OCI-LY7 (cell line): ENCODE results near the gene MILR1. TPM values are rescaled to one million over a fixed set of nuclear protein-coding genes. Genes with fewer than 3 reads are reported as not detected.

Experiments used
- BruUV-seq: library from RNA; stranded (reverse); fragments of 400-500 nt; replicated peaks from 2 replicates; lab custom pipeline; 2021; lab: Mats Ljungman, UMichigan
- CTCF ChIA-PET: fragments of 300-600 bp; sonication (Branson Sonifier 250); formaldehyde crosslinking; loops from one replicate; lab custom pipeline; 2022; ENCODE audit warnings: antibody characterized with exemption; ENCODE audit not compliant: unreplicated experiment; lab: Charles Lee
- POLR2A ChIA-PET: fragments of 300-600 bp; sonication (Branson Sonifier 250); formaldehyde crosslinking; loops from one replicate; lab custom pipeline; 2022; ENCODE audit warnings: antibody characterized with exemption; lab: Charles Lee
- DNase-seq: peaks from one replicate; pipeline ENCODE4 v3.0.0-alpha.2; 2015; ENCODE audit warnings: low spot score
- H2AFZ ChIP-seq: fragments of 200-600 bp; sonication (generic), shearing (Covaris generic); 2 replicates; pipeline ENCODE4 v1.6.1; 2014; ENCODE audit warnings: mild to moderate bottlenecking, antibody characterized with exemption, low read length, moderate library complexity
- H3K27ac ChIP-seq: fragments of 200-600 bp; sonication (generic); 2 replicates; pipeline ENCODE4 v1.5.1; 2014; ENCODE audit warnings: mixed run types, low read depth, mild to moderate bottlenecking, moderate library complexity, low read length, inconsistent platforms; ENCODE audit not compliant: poor library complexity, severe bottlenecking
- H3K36me3 ChIP-seq: fragments of 200-600 bp; sonication (generic); 2 replicates; pipeline ENCODE4 v1.6.1; 2014; ENCODE audit warnings: mild to moderate bottlenecking, antibody characterized with exemption, low read length, moderate library complexity, mixed read lengths; ENCODE audit not compliant: insufficient read depth
- H3K4me1 ChIP-seq: fragments of 200-600 bp; sonication (generic); 2 replicates; pipeline ENCODE4 v1.5.1; 2014; ENCODE audit warnings: mild to moderate bottlenecking, low read length; ENCODE audit not compliant: insufficient read depth, poor library complexity, severe bottlenecking
- H3K4me2 ChIP-seq: fragments of 200-600 bp; sonication (generic); 2 replicates; pipeline ENCODE4 v1.6.1; 2014; ENCODE audit warnings: mild to moderate bottlenecking, low read length
- H3K4me3 ChIP-seq: fragments of 200-600 bp; sonication (generic); 2 replicates; pipeline ENCODE4 v1.5.1; 2014; ENCODE audit warnings: mild to moderate bottlenecking, low read depth, low read length; ENCODE audit not compliant: poor library complexity, severe bottlenecking
- H3K79me2 ChIP-seq: fragments of 200-600 bp; sonication (generic); 2 replicates; pipeline ENCODE4 v1.6.1; 2016; ENCODE audit warnings: low read depth, mild to moderate bottlenecking, low read length, moderate library complexity, mixed read lengths; ENCODE audit not compliant: insufficient read depth
- H3K9me2 ChIP-seq: fragments of 200-600 bp; sonication (generic); 2 replicates; pipeline ENCODE4 v1.6.1; 2016; ENCODE audit warnings: mild to moderate bottlenecking, low read length, mixed read lengths; ENCODE audit not compliant: insufficient read depth
- H3K9me3 ChIP-seq: fragments of 200-600 bp; sonication (generic); 2 replicates; pipeline ENCODE4 v1.6.1; 2014; ENCODE audit warnings: mild to moderate bottlenecking, mixed run types, low read length, mixed read lengths
- H4K20me1 ChIP-seq: fragments of 200-600 bp; sonication (generic); 2 replicates; pipeline ENCODE4 v1.6.1; 2014; ENCODE audit warnings: mild to moderate bottlenecking, antibody characterized with exemption, low read length, moderate library complexity, mixed read lengths; ENCODE audit not compliant: insufficient read depth
- EZH2phosphoT487 ChIP-seq: fragments of 200-600 bp; sonication (generic); IDR thresholded peaks from 2 replicates; pipeline ENCODE4 v1.6.1; 2018; ENCODE audit warnings: low read depth, borderline replicate concordance, mild to moderate bottlenecking, mixed run types, antibody characterized with exemption, low read length, moderate library complexity, mixed read lengths
- intact Hi-C: fragments of 100-400 bp; cut with micrococcal nuclease; formaldehyde crosslinking; loops from one replicate; pipeline ENCODE4 v1.10.0; 2022; ENCODE audit not compliant: unreplicated experiment
- total RNA-seq, 2 experiments: library from RNA; depleted of rRNA in 1 of 2; stranded (reverse); fragments of >200 nt in 1 of 2; shearing (Covaris generic) in 1 of 2; gene quantifications; 2 replicates each; pipeline ENCODE4 v1.2.3, GENCODE V29; 2014 to 2022
- TF ChIP-seq, protein P1 (sequence below): fragments of 200-600 bp; sonication (generic); conservative IDR thresholded peaks from 2 replicates; pipeline ENCODE4 v1.5.1; 2014; ENCODE audit warnings: mild to moderate bottlenecking, antibody characterized with exemption, low read length, moderate library complexity, mixed read lengths

MILR1 gene
- total RNA-seq, 2 experiments from 2014 or later: 68.7 to 101 TPM

DNA sequence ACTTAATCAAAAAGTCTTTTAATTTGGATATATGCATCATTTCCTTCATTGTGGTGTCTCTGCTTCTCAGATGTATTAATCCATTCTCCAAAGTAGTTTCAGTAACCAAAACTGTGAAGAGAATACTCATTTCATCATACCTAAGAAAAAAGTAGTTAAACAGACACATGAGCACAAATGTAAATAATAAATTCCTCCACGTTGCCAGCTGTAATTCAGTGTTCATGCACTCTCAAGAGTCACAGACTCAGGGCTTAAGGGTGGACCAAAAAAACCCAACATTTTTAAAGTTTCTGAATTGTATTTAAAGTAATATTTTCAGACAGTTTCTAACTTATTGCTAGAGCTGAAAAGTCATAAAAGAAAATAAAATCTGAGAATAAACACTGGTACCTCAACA lies 28.9 kb downstream of the MILR1 start:
- intact Hi-C loops: no loop called here
- H3K36me3 ChIP-seq: peaks cover 88% of the 10 kb centered on the region
- no peak for TF ChIP-seq EZH2phosphoT487
- TF ChIP-seq, protein P1, sequence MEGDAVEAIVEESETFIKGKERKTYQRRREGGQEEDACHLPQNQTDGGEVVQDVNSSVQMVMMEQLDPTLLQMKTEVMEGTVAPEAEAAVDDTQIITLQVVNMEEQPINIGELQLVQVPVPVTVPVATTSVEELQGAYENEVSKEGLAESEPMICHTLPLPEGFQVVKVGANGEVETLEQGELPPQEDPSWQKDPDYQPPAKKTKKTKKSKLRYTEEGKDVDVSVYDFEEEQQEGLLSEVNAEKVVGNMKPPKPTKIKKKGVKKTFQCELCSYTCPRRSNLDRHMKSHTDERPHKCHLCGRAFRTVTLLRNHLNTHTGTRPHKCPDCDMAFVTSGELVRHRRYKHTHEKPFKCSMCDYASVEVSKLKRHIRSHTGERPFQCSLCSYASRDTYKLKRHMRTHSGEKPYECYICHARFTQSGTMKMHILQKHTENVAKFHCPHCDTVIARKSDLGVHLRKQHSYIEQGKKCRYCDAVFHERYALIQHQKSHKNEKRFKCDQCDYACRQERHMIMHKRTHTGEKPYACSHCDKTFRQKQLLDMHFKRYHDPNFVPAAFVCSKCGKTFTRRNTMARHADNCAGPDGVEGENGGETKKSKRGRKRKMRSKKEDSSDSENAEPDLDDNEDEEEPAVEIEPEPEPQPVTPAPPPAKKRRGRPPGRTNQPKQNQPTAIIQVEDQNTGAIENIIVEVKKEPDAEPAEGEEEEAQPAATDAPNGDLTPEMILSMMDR: no peak

DNA sequence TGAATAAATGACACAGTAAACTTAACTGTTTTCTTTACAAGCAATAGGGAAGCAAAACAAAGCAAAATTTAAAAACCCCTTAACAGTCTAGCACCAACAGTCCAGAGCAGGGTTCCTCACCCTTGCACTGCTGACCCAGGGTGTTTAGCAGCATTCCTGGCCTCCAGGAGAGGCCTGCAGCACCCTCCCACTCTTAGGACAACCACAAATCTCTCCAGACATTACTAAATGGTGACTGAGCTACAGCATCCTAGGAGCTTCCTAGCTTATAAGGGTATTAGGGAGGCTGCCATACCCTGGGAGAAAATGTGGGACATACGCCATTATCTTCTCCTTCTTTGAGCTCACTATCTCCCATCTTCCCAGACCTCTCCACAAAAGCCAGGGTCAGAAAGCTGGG lies 32.0 kb downstream of the MILR1 start:
- no peaks in the 10 kb centered on the region for H3K4me1 ChIP-seq
- no peak overlapping the region for H2AFZ ChIP-seq
- H3K79me2 ChIP-seq: no peaks in the 10 kb centered on the region
- H3K36me3 ChIP-seq: peaks cover 93% of the 10 kb centered on the region
- H4K20me1 ChIP-seq: no peaks in the 10 kb centered on the region
- no peak overlapping the region for H3K4me2 ChIP-seq
- H3K9me3 ChIP-seq: no peaks in the 10 kb centered on the region
- H3K9me2 ChIP-seq: no peaks in the 10 kb centered on the region
- H3K27ac ChIP-seq: no peak overlapping the region
- no peak for DNase-seq
- ChIA-PET CTCF (no interaction called here), POLR2A (interaction anchor here (1.1 kb wide), 1 partner anchor 69 kb away, joined by 3 read pairs; no protein-coding TSS in a partner anchor)
- H3K4me3 ChIP-seq: no peak overlapping the region
- intact Hi-C loops: no loop called here
- no peak for TF ChIP-seq EZH2phosphoT487
- TF ChIP-seq, protein P1: no peak
- no TSS peak for BruUV-seq

More for the DNA sequence above, 28.9 kb downstream of the MILR1 start:
- H3K79me2 ChIP-seq: no peaks in the 10 kb centered on the region
- no peak overlapping the region for H3K4me3 ChIP-seq
- H3K9me2 ChIP-seq: no peaks in the 10 kb centered on the region
- H2AFZ ChIP-seq: no peak overlapping the region
- ChIA-PET CTCF (no interaction called here), POLR2A (interaction anchor here (1.0 to 1.2 kb wide), 2 partner anchors 15 to 59 kb away, joined by 3 to 4 read pairs; no protein-coding TSS in a partner anchor)
- BruUV-seq: no TSS peak
- no peaks in the 10 kb centered on the region for H3K9me3 ChIP-seq
- peaks cover 6% of the 10 kb centered on the region for H3K4me1 ChIP-seq
- no peaks in the 10 kb centered on the region for H4K20me1 ChIP-seq
- H3K4me2 ChIP-seq: no peak overlapping the region
- no peak overlapping the region for H3K27ac ChIP-seq
- no peak for DNase-seq

DNA sequence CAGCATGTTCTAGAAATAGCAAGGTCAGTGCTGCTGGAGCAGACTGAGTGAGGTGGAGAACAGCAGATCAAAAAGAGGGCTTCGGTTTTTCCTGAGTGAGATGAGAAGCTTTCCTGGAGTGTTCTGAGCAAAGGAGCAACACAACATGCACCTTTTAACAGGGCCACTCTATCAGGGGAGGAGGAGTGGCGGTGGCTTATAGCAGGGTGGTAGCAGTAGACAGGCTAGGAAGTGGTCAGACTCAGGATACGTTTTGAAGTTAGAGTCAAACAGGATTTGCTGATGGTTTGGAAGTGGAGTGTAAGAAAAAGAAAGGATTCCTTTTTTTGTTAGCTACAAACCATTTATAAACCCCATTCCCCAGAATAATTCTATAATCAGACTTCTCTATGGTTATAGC lies 35.5 kb downstream of the MILR1 start:
- Histone ChIP-seq H3K9me2 (no peaks in the 10 kb centered on the region), H3K36me3 (peaks cover 93% of the 10 kb centered on the region), H2AFZ (no peak overlapping the region), H3K4me2 (no peak overlapping the region), H3K4me3 (no peak overlapping the region), H4K20me1 (no peaks in the 10 kb centered on the region), H3K4me1 (no peaks in the 10 kb centered on the region), H3K27ac (no peak overlapping the region), H3K9me3 (no peaks in the 10 kb centered on the region), H3K79me2 (no peaks in the 10 kb centered on the region)
- intact Hi-C loops: no loop called here
- no TSS peak for BruUV-seq
- ChIA-PET CTCF (no interaction called here), POLR2A (interaction anchor here (0.7 to 1.3 kb wide), 2 partner anchors 12 to 35 kb away, joined by 3 read pairs; partner anchors contain the start of gene POLG2)
- TF ChIP-seq, protein P1: no peak
- no peak for TF ChIP-seq EZH2phosphoT487
- no peak for DNase-seq
